Stomach (tissue), 4 donors: ENCODE results near the gene NUDT6.

Experiments used
- CTCF ChIP-seq, 7 experiments: fragments of 450-650 bp in 4 of 7; fragments of 200-600 bp in 3 of 7; sonication (generic) in 3 of 7; IDR thresholded peaks; one replicate each; pipeline ENCODE4 v1.5.1; 2016 to 2019; ENCODE audit warnings: antibody characterized with exemption in 7 of 7, control low read depth in 2 of 7, mild to moderate bottlenecking in 1 of 7
- EP300 ChIP-seq: sonication (generic); formaldehyde crosslinking; IDR thresholded peaks from one replicate; pipeline ENCODE4 v1.6.1; 2017; ENCODE audit warnings: antibody characterized with exemption
- POLR2A ChIP-seq, 4 donors: fragments of 450-650 bp; IDR thresholded peaks; one replicate each; pipeline ENCODE4 v1.6.1; 2016; ENCODE audit warnings: antibody characterized with exemption in 4 of 4, control low read depth in 2 of 4, mild to moderate bottlenecking in 1 of 4, moderate library complexity in 1 of 4
- POLR2AphosphoS5 ChIP-seq, 3 donors: sonication (generic); formaldehyde crosslinking; IDR thresholded peaks; one replicate each; pipeline ENCODE4 v1.6.1; 2016; ENCODE audit warnings: antibody characterized with exemption in 3 of 3

- no peak for TF ChIP-seq EP300
- no peak for TF ChIP-seq POLR2A (IDR thresholded peaks at IDR 0.05)
- TF ChIP-seq CTCF (IDR thresholded peaks at IDR 0.05) = no peak
- TF ChIP-seq POLR2AphosphoS5 (IDR thresholded peaks at IDR 0.05) = no peak
These were observed 67.7 kb downstream of the NUDT6 start for GRCh38 chr4:122854447-122855352.
